GM23338 (cell line): Measurements from ENCODE around the gene AP4E1. TPM values are rescaled to one million over a fixed set of nuclear protein-coding genes. Genes with fewer than 3 reads are reported as not detected.

Source experiments
- ATAC-seq: fragments of 200-7000 bp; cut with Tn5 transposase; 3 replicates; pipeline ENCODE4 v1.9.1; 2020
- DNase-seq: peaks from one replicate; pipeline ENCODE4 v3.0.0-alpha.2; 2015; ENCODE audit warnings: low spot score
- H2AFZ ChIP-seq: fragments of 200-600 bp; sonication (generic); 2 replicates; pipeline ENCODE4 v1.8.0; 2016; ENCODE audit warnings: antibody characterized with exemption, mild to moderate bottlenecking, moderate library complexity
- H3F3A ChIP-seq: fragments of 200-600 bp; sonication (generic); replicated peaks from 2 replicates; pipeline ENCODE4 v1.8.0; 2017; ENCODE audit warnings: antibody characterized with exemption, mixed run types, low read depth
- H3K27ac ChIP-seq: fragments of 200-600 bp; sonication (generic); 2 replicates; pipeline ENCODE4 v1.6.1; 2016; ENCODE audit warnings: low read depth
- H3K27me3 ChIP-seq: fragments of 200-600 bp; sonication (generic); 2 replicates; pipeline ENCODE4 v1.8.0; 2016; ENCODE audit warnings: mild to moderate bottlenecking, mixed run types, moderate library complexity; ENCODE audit not compliant: insufficient read depth
- H3K36me3 ChIP-seq: fragments of 200-600 bp; sonication (generic); 2 replicates; pipeline ENCODE4 v1.8.0; 2016; ENCODE audit warnings: mild to moderate bottlenecking; ENCODE audit not compliant: insufficient read depth
- H3K4me1 ChIP-seq: fragments of 200-600 bp; sonication (generic); 2 replicates; pipeline ENCODE4 v1.8.0; 2016; ENCODE audit warnings: mild to moderate bottlenecking, moderate library complexity; ENCODE audit not compliant: insufficient read depth
- H3K4me2 ChIP-seq: fragments of 200-600 bp; sonication (generic); 2 replicates; pipeline ENCODE4 v1.7.1; 2017; ENCODE audit warnings: mixed run types
- H3K4me3 ChIP-seq: fragments of 200-600 bp; sonication (generic); 2 replicates; pipeline ENCODE4 v1.6.1; 2016; ENCODE audit warnings: mixed run types
- H3K79me2 ChIP-seq: fragments of 200-600 bp; sonication (generic); replicated peaks from 2 replicates; pipeline ENCODE4 v1.8.0; 2017; ENCODE audit warnings: mild to moderate bottlenecking; ENCODE audit not compliant: insufficient read depth
- H3K9me2 ChIP-seq: fragments of 200-600 bp; sonication (generic); 2 replicates; pipeline ENCODE4 v1.8.0; 2017; ENCODE audit not compliant: insufficient read depth
- H4K20me1 ChIP-seq: fragments of 200-600 bp; sonication (generic); replicated peaks from 2 replicates; pipeline ENCODE4 v1.8.0; 2017; ENCODE audit warnings: mild to moderate bottlenecking; ENCODE audit not compliant: insufficient read depth
- H3K27ac Mint-ChIP-seq: 2 replicates; pipeline ENCODE4 v1.8.0; 2020; ENCODE audit warnings: inconsistent platforms, mild to moderate bottlenecking, moderate library complexity, mixed read lengths
- H3K27me3 Mint-ChIP-seq: 3 replicates; pipeline ENCODE4 v1.8.0; 2022; ENCODE audit warnings: low read depth, mild to moderate bottlenecking, moderate library complexity, mixed read lengths, inconsistent platforms; ENCODE audit not compliant: insufficient read depth, poor library complexity
- H3K36me3 Mint-ChIP-seq: 3 replicates; pipeline ENCODE4 v1.8.0; 2021; ENCODE audit warnings: low read depth, mild to moderate bottlenecking, inconsistent platforms, moderate library complexity, mixed read lengths
- H3K4me1 Mint-ChIP-seq: 3 replicates; pipeline ENCODE4 v1.8.0; 2020; ENCODE audit warnings: mild to moderate bottlenecking, inconsistent platforms, mixed read lengths
- H3K4me3 Mint-ChIP-seq: 3 replicates; pipeline ENCODE4 v1.8.0; 2021; ENCODE audit warnings: moderate library complexity, mild to moderate bottlenecking, inconsistent platforms, mixed read lengths
- H3K9me3 Mint-ChIP-seq: 3 replicates; pipeline ENCODE4 v1.8.0; 2020; ENCODE audit warnings: moderate library complexity, mild to moderate bottlenecking, inconsistent platforms, mixed read lengths
- CREB1 ChIP-seq: fragments of 250-450 bp; sonication (Bioruptor Pico); IDR thresholded peaks from 2 replicates; pipeline ENCODE4 v1.5.0; 2020; ENCODE audit warnings: low read depth, mild to moderate bottlenecking, moderate library complexity
- JUNB ChIP-seq: IDR thresholded peaks from one replicate; pipeline ENCODE4 v1.6.1; 2016; ENCODE audit warnings: antibody characterized with exemption; ENCODE audit not compliant: unreplicated experiment
- NANOG ChIP-seq: IDR thresholded peaks from 2 replicates; pipeline ENCODE4 v1.6.1; 2016; ENCODE audit warnings: antibody characterized with exemption, borderline replicate concordance
- POLR2AphosphoS5 ChIP-seq: IDR thresholded peaks from 2 replicates; pipeline ENCODE4 v1.6.1; 2016; ENCODE audit warnings: antibody characterized with exemption, low read depth
- STAT1 ChIP-seq: IDR thresholded peaks from one replicate; pipeline ENCODE4 v1.6.1; 2016; ENCODE audit warnings: antibody characterized with exemption; ENCODE audit not compliant: unreplicated experiment
- ZNF114 ChIP-seq: fragments of 250-450 bp; sonication (Bioruptor Pico); IDR thresholded peaks from 2 replicates; pipeline ENCODE4 v1.5.0; 2020; ENCODE audit warnings: mild to moderate bottlenecking, moderate library complexity
- ZNF331 ChIP-seq: fragments of 250-450 bp; sonication (Bioruptor Pico); IDR thresholded peaks from 2 replicates; pipeline ENCODE4 v1.5.0; 2020; ENCODE audit warnings: low read depth, mild to moderate bottlenecking, moderate library complexity
- polyA plus RNA-seq: library from polyadenylated mRNA; unstranded; fragments of >200 nt; fragmentation: Nextera tagmentation; extraction: Ambion mirVana; gene quantifications from 2 replicates; pipeline ENCODE4 v1.2.1, GENCODE V29; 2016
- total RNA-seq: library from RNA; depleted of rRNA; stranded (reverse); fragments of >200 nt; shearing (Covaris generic); gene quantifications from 2 replicates; pipeline ENCODE4 v1.2.3, GENCODE V29; 2014
- TF ChIP-seq, protein P1 (sequence below): IDR thresholded peaks from one replicate; pipeline ENCODE4 v1.6.1; 2018; ENCODE audit warnings: antibody characterized with exemption; ENCODE audit not compliant: unreplicated experiment
- TF ChIP-seq, protein P2 (sequence below), 2 experiments: fragments of 200-600 bp in 1 of 2; sonication (generic) in 1 of 2; conservative IDR thresholded peaks; 2 replicates each; pipeline versions ENCODE4 v1.5.1 to v1.6.1; 2016 to 2017; ENCODE audit warnings: antibody characterized with exemption in 2 of 2, low read depth in 2 of 2, mild to moderate bottlenecking in 2 of 2, moderate library complexity in 1 of 2
- TF ChIP-seq, protein P3 (sequence below): IDR thresholded peaks from 2 replicates; pipeline ENCODE4 v1.6.1; 2016; ENCODE audit warnings: antibody characterized with exemption
- TF ChIP-seq, protein P4 (sequence below): fragments of 250-450 bp; sonication (Bioruptor Pico); IDR thresholded peaks from 2 replicates; pipeline ENCODE4 v1.5.0; 2020; ENCODE audit warnings: mild to moderate bottlenecking, moderate library complexity

The AP4E1 gene
- total and polyA plus RNA-seq, 2 experiments from 2014 or later: 4.4 to 15.4 TPM

DNA sequence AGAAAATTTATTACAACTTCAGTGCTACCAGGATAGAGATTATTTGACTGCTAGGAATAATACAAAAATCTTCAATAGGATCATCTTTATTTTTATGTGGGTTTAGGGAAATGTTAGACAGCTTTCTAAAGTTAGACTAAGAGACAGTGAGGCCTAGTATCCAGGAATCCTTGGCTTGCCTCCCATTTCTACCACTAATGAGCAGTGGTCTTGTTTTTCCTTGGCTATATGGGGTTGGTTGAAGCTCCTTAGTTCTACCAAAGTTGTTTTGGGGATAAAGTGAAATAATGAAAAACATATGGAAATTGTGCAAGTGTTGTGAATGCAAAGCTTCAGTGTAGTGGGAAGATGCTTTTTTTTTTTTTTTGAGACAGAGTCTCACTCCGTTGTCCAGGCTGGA is 16.8 kb downstream of the AP4E1 start (continued):
- no peak for TF ChIP-seq ZNF331 (CRISPR knock-in tag)
- TF ChIP-seq JUNB: no peak
- TF ChIP-seq, protein P1, sequence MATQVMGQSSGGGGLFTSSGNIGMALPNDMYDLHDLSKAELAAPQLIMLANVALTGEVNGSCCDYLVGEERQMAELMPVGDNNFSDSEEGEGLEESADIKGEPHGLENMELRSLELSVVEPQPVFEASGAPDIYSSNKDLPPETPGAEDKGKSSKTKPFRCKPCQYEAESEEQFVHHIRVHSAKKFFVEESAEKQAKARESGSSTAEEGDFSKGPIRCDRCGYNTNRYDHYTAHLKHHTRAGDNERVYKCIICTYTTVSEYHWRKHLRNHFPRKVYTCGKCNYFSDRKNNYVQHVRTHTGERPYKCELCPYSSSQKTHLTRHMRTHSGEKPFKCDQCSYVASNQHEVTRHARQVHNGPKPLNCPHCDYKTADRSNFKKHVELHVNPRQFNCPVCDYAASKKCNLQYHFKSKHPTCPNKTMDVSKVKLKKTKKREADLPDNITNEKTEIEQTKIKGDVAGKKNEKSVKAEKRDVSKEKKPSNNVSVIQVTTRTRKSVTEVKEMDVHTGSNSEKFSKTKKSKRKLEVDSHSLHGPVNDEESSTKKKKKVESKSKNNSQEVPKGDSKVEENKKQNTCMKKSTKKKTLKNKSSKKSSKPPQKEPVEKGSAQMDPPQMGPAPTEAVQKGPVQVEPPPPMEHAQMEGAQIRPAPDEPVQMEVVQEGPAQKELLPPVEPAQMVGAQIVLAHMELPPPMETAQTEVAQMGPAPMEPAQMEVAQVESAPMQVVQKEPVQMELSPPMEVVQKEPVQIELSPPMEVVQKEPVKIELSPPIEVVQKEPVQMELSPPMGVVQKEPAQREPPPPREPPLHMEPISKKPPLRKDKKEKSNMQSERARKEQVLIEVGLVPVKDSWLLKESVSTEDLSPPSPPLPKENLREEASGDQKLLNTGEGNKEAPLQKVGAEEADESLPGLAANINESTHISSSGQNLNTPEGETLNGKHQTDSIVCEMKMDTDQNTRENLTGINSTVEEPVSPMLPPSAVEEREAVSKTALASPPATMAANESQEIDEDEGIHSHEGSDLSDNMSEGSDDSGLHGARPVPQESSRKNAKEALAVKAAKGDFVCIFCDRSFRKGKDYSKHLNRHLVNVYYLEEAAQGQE: no peak
- TF ChIP-seq, protein P2, sequence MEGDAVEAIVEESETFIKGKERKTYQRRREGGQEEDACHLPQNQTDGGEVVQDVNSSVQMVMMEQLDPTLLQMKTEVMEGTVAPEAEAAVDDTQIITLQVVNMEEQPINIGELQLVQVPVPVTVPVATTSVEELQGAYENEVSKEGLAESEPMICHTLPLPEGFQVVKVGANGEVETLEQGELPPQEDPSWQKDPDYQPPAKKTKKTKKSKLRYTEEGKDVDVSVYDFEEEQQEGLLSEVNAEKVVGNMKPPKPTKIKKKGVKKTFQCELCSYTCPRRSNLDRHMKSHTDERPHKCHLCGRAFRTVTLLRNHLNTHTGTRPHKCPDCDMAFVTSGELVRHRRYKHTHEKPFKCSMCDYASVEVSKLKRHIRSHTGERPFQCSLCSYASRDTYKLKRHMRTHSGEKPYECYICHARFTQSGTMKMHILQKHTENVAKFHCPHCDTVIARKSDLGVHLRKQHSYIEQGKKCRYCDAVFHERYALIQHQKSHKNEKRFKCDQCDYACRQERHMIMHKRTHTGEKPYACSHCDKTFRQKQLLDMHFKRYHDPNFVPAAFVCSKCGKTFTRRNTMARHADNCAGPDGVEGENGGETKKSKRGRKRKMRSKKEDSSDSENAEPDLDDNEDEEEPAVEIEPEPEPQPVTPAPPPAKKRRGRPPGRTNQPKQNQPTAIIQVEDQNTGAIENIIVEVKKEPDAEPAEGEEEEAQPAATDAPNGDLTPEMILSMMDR (conservative IDR thresholded peaks at IDR 0.05; ENCODE audit: low read depth in 2 of 2): no peak

DNA sequence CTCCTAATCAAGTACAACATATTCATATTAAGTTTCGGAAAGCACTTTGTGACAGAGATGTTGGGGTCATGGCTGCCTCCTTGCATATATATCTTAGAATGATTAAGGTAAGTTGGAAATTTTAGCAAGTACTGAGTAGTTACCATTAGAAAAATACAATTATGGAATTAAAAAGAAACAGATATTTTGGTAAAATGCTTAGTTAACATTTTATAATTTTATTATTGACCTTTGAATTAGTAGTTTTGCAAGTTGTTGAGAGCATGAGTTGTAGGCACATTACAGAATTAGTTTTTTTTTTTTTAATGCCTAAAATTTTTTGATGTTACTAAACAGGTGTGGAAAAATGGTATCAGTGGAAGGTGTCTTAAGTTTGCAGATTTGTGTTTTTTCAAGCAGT is 20.6 kb downstream of the AP4E1 start:
- Histone ChIP-seq H3K79me2 (no peaks in the 10 kb centered on the region), H3F3A (no peaks in the 10 kb centered on the region), H3K27ac (no peak overlapping the region), H3K4me2 (no peak overlapping the region), H3K9me2 (no peaks in the 10 kb centered on the region), H3K36me3 (peaks cover 6% of the 10 kb centered on the region; the same call in 1 of the 2 replicates), H3K4me1 (no peaks in the 10 kb centered on the region), H4K20me1 (no peaks in the 10 kb centered on the region), H2AFZ (no peak overlapping the region), H3K4me3 (no peak overlapping the region), H3K27me3 (no peaks in the 10 kb centered on the region)
- ATAC-seq (no peak), DNase-seq (no peak)
- H3K9me3 Mint-ChIP-seq: no peaks in the 10 kb centered on the region
- no peaks in the 10 kb centered on the region for H3K27me3 Mint-ChIP-seq
- peaks cover 15% of the 10 kb centered on the region; the same call in 2 of the 3 replicates for H3K36me3 Mint-ChIP-seq
- H3K27ac Mint-ChIP-seq: no peak overlapping the region
- TF ChIP-seq, protein P3, sequence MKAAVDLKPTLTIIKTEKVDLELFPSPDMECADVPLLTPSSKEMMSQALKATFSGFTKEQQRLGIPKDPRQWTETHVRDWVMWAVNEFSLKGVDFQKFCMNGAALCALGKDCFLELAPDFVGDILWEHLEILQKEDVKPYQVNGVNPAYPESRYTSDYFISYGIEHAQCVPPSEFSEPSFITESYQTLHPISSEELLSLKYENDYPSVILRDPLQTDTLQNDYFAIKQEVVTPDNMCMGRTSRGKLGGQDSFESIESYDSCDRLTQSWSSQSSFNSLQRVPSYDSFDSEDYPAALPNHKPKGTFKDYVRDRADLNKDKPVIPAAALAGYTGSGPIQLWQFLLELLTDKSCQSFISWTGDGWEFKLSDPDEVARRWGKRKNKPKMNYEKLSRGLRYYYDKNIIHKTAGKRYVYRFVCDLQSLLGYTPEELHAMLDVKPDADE: no peak
- no peak for TF ChIP-seq NANOG
- no peak for TF ChIP-seq ZNF114
- TF ChIP-seq, protein P2 (conservative IDR thresholded peaks at IDR 0.05; ENCODE audit: low read depth in 2 of 2): no peak
- TF ChIP-seq CREB1 (CRISPR knock-in tag): no peak
- TF ChIP-seq STAT1: no peak
- no peak for TF ChIP-seq POLR2AphosphoS5
- TF ChIP-seq, protein P4, sequence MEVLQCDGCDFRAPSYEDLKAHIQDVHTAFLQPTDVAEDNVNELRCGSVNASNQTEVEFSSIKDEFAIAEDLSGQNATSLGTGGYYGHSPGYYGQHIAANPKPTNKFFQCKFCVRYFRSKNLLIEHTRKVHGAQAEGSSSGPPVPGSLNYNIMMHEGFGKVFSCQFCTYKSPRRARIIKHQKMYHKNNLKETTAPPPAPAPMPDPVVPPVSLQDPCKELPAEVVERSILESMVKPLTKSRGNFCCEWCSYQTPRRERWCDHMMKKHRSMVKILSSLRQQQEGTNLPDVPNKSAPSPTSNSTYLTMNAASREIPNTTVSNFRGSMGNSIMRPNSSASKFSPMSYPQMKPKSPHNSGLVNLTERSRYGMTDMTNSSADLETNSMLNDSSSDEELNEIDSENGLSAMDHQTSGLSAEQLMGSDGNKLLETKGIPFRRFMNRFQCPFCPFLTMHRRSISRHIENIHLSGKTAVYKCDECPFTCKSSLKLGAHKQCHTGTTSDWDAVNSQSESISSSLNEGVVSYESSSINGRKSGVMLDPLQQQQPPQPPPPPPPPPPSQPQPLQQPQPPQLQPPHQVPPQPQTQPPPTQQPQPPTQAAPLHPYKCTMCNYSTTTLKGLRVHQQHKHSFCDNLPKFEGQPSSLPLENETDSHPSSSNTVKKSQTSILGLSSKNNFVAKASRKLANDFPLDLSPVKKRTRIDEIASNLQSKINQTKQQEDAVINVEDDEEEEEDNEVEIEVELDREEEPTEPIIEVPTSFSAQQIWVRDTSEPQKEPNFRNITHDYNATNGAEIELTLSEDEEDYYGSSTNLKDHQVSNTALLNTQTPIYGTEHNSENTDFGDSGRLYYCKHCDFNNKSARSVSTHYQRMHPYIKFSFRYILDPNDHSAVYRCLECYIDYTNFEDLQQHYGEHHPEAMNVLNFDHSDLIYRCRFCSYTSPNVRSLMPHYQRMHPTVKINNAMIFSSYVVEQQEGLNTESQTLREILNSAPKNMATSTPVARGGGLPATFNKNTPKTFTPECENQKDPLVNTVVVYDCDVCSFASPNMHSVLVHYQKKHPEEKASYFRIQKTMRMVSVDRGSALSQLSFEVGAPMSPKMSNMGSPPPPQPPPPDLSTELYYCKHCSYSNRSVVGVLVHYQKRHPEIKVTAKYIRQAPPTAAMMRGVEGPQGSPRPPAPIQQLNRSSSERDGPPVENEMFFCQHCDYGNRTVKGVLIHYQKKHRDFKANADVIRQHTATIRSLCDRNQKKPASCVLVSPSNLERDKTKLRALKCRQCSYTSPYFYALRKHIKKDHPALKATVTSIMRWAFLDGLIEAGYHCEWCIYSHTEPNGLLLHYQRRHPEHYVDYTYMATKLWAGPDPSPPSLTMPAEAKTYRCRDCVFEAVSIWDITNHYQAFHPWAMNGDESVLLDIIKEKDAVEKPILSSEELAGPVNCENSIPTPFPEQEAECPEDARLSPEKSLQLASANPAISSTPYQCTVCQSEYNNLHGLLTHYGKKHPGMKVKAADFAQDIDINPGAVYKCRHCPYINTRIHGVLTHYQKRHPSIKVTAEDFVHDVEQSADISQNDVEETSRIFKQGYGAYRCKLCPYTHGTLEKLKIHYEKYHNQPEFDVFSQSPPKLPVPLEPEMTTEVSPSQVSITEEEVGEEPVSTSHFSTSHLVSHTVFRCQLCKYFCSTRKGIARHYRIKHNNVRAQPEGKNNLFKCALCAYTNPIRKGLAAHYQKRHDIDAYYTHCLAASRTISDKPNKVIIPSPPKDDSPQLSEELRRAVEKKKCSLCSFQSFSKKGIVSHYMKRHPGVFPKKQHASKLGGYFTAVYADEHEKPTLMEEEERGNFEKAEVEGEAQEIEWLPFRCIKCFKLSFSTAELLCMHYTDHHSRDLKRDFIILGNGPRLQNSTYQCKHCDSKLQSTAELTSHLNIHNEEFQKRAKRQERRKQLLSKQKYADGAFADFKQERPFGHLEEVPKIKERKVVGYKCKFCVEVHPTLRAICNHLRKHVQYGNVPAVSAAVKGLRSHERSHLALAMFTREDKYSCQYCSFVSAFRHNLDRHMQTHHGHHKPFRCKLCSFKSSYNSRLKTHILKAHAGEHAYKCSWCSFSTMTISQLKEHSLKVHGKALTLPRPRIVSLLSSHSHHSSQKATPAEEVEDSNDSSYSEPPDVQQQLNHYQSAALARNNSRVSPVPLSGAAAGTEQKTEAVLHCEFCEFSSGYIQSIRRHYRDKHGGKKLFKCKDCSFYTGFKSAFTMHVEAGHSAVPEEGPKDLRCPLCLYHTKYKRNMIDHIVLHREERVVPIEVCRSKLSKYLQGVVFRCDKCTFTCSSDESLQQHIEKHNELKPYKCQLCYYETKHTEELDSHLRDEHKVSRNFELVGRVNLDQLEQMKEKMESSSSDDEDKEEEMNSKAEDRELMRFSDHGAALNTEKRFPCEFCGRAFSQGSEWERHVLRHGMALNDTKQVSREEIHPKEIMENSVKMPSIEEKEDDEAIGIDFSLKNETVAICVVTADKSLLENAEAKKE (CRISPR knock-in tag): no peak
- H3K4me1 Mint-ChIP-seq: no peaks in the 10 kb centered on the region
- H3K4me3 Mint-ChIP-seq: no peak overlapping the region
